Stimulated activated CD4-positive, alpha-beta T cell treated with anti-CD3 and anti-CD28 coated beads, TNF-alpha, amount 100 ng/mL, for 4 hours (primary cell): ENCODE results near the gene RPS18.

ENCODE experiments used
- DNase-seq, 3 experiments: peaks; one replicate each; pipeline ENCODE4 v3.0.0-alpha.2; 2020; ENCODE audit warnings: low read depth in 3 of 3

The RPS18 gene

GRCh38 chr6:33314943-33315792, 43.3 kb downstream of the RPS18 start:
- DNase-seq = no peak

DNA sequence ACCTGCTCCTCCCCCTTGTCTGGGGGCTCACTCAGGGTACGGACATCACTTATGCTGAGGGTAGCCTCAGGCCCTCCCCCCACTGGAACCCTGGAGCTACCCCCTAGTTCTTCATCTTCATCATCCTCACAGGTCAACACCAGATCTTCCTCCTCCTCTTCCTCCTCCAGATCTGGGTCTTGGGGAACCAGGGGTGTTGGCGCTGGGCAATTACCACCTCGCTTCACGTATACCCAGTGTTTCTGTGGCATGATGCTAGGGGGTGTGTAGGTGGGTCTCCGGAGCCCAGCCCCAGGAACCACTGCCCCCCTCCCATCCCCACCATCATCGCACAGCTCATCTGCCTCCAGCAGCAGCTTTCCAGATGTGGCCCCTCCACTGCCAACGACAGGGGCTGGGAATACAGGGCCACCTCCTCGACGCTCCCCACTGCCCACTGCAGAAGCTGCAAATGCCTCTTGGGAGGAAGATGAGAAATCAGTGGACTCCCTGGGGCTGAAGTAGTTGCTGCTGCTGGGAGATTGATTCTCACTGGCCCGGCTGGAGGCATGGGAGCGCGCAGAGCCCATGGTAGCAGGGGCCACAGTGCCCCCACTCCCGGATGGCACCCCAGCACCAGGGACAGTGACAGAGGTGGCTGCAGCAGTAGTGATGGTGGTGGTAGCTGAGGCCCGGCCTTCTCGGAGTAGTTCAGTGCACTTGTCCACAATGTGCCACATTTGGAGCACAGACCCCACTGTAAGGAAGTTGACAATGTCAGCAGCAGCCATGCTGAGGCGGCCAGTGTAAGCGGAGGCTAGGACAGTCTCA, 44.1 kb downstream of the RPS18 start:
- DNase-seq = no peak

DNA sequence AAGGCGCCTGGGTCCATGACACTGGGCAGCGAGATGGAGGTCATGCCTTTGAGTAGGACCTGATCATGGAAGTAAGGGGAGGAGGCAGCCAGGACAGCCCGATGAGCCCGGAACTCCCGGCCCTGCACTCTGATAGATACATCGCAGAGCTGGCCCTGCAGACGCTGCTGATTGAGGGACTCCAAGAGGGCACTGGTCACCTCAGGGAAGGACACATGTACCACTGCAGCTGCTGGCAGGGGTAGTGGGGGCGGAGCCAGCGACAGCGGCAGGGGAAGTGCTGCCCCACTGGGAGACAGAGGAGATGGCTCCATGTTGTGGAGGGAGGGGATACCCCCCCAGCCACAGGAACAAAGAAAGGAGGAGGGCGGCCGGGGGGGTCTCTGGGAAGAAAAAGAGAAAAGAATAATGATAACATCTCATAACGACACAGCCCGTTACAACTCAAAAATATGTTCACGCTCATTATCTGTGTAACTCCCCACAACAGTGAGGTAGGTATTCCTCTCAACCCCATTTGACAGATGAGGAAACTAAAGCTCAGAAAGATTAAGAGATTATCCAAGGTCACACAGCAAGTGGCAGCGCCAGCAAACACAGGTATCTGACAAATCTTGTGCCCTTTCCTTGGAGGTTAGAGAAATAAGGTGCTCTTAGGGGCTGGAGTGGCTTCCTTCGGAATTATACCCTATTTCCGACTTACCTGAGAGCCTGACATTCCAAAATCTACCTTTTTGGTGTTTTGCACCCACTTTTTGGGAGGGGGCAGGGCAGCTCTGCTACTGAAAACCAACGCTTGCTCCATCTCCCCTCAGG, 44.9 kb downstream of the RPS18 start:
- DNase-seq = no peak

- no peak for DNase-seq
These were observed 45.5 kb downstream of the RPS18 start for GRCh38 chr6:33317419-33317668.

GRCh38 chr6:33317669-33318425, 46.0 kb downstream of the RPS18 start, which contains the start of gene ZBTB22:
Gene ZBTB22 (minus strand): TSS chr6:33317744. CDS start chr6:33316916, 828 bp downstream.
- DNase-seq = peak; percentile 88 to 93 (median 90)

- no peak for DNase-seq
These were observed 46.7 kb downstream of the RPS18 start for GRCh38 chr6:33318426-33319073.

- DNase-seq = no peak
These were observed 48.1 kb downstream of the RPS18 start for GRCh38 chr6:33319939-33320314.

- DNase-seq = no peak
These were observed 48.7 kb downstream of the RPS18 start for GRCh38 chr6:33320315-33321181.

- DNase-seq = no peak
These were observed 49.4 kb downstream of the RPS18 start for GRCh38 chr6:33321227-33321626.

- no peak for DNase-seq
These were observed 51.7 kb downstream of the RPS18 start for GRCh38 chr6:33323623-33323948.

DNA sequence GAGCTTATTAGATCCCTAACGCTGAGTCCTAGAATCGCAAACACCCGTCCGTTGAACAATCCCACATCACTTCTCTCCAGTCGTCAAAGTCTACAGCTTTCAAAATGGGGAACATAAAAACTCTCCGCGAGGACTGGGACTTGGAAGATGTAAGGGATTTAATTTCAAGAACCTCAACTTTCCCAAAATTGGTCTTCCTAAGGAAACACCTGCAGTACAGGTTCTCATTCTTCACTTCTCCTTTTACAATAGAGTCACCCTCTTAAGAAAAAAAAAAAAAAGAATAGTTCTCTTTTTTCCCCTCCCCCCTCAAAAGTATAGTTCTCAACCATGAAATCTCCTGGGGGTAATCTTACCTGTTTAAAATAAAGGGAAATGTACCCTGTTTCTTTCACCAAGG, 52.2 kb downstream of the RPS18 start:
- no peak for DNase-seq
